SU-DHL-6 (cell line): ENCODE results near the gene FBXO41.

Experiments used
- H2AFZ ChIP-seq: fragments of 200-600 bp; sonication (generic); 2 replicates; pipeline ENCODE4 v1.6.1; 2014; ENCODE audit warnings: low read depth, mild to moderate bottlenecking, moderate library complexity, mixed read lengths, antibody characterized with exemption, low read length; ENCODE audit not compliant: severe bottlenecking
- H3F3A ChIP-seq: fragments of 200-600 bp; shearing (Covaris generic); 2 replicates; pipeline ENCODE4 v1.6.0; 2016; ENCODE audit warnings: antibody characterized with exemption, mild to moderate bottlenecking; ENCODE audit not compliant: insufficient read depth
- H3K27ac ChIP-seq: fragments of 200-600 bp; sonication (generic); 2 replicates; pipeline ENCODE4 v1.5.1; 2016; ENCODE audit warnings: low read depth, mild to moderate bottlenecking, low read length, moderate library complexity, mixed read lengths
- H3K27me3 ChIP-seq: fragments of 200-600 bp; sonication (generic), shearing (Covaris generic); 2 replicates; pipeline ENCODE4 v1.6.0; 2014; ENCODE audit warnings: mild to moderate bottlenecking, low read length
- H3K36me3 ChIP-seq: fragments of 200-600 bp; sonication (generic); 2 replicates; pipeline ENCODE4 v1.6.1; 2014; ENCODE audit warnings: mild to moderate bottlenecking, low read length, mixed read lengths
- H3K4me2 ChIP-seq: fragments of 300-600, 200-600 bp; shearing (Covaris generic), sonication (generic); 2 replicates; pipeline ENCODE4 v1.6.0; 2014; ENCODE audit warnings: low read length, low read depth, mild to moderate bottlenecking; ENCODE audit not compliant: poor library complexity, severe bottlenecking
- H3K4me3 ChIP-seq: fragments of 200-600 bp; sonication (generic); 2 replicates; pipeline ENCODE4 v1.5.1; 2014; ENCODE audit warnings: antibody characterized with exemption, low read length, mild to moderate bottlenecking, mixed read lengths; ENCODE audit not compliant: insufficient read depth, poor library complexity, severe bottlenecking
- H3K79me2 ChIP-seq: fragments of 200-600 bp; sonication (generic); 2 replicates; pipeline ENCODE4 v1.6.1; 2014; ENCODE audit warnings: mild to moderate bottlenecking, low read length, moderate library complexity; ENCODE audit not compliant: insufficient read depth
- H3K9ac ChIP-seq: fragments of 200-600 bp; sonication (generic); 2 replicates; pipeline ENCODE4 v1.7.0; 2014; ENCODE audit warnings: mild to moderate bottlenecking, low read length
- H3K9me2 ChIP-seq: fragments of 200-600 bp; sonication (generic); replicated peaks from 2 replicates; pipeline ENCODE4 v1.6.1; 2014; ENCODE audit warnings: low read length; ENCODE audit not compliant: insufficient read depth
- H3K9me3 ChIP-seq: fragments of 200-600 bp; sonication (generic); 2 replicates; pipeline ENCODE4 v1.6.1; 2014; ENCODE audit warnings: low read length, mixed read lengths; ENCODE audit not compliant: insufficient read depth
- H4K20me1 ChIP-seq: fragments of 200-600 bp; sonication (generic); 2 replicates; pipeline ENCODE4 v1.6.1; 2014; ENCODE audit warnings: low read depth, mild to moderate bottlenecking, antibody characterized with exemption, low read length, moderate library complexity, mixed read lengths
- EZH2phosphoT487 ChIP-seq: fragments of 200-600 bp; sonication (generic), shearing (Covaris generic); conservative IDR thresholded peaks from 2 replicates; pipeline ENCODE4 v1.6.1; 2018; ENCODE audit warnings: mild to moderate bottlenecking, antibody characterized with exemption, low read length, moderate library complexity, mixed read lengths
- TF ChIP-seq, protein P1 (sequence below): fragments of 200-600 bp; sonication (generic); IDR thresholded peaks from one replicate; pipeline ENCODE4 v1.5.1; 2017; ENCODE audit warnings: antibody characterized with exemption, mild to moderate bottlenecking, low read length, moderate library complexity; ENCODE audit not compliant: insufficient read depth, poor library complexity, severe bottlenecking

The FBXO41 gene

GRCh38 chr2:73292906-73293533 is 8.7 kb upstream of the FBXO41 start:
- Histone ChIP-seq H3K4me3 (peak overlapping the region; percentile 55), H3K36me3 (no peaks in the 10 kb centered on the region), H3K27ac (no peak overlapping the region), H3K79me2 (no peaks in the 10 kb centered on the region), H3K9ac (peak overlapping the region; percentile 44), H4K20me1 (no peaks in the 10 kb centered on the region), H2AFZ (peak overlapping the region; percentile 88), H3K9me3 (no peaks in the 10 kb centered on the region), H3K27me3 (no peaks in the 10 kb centered on the region), H3K9me2 (no peaks in the 10 kb centered on the region), H3F3A (no peaks in the 10 kb centered on the region), H3K4me2 (peak overlapping the region; percentile 87)
- TF ChIP-seq, protein P1, sequence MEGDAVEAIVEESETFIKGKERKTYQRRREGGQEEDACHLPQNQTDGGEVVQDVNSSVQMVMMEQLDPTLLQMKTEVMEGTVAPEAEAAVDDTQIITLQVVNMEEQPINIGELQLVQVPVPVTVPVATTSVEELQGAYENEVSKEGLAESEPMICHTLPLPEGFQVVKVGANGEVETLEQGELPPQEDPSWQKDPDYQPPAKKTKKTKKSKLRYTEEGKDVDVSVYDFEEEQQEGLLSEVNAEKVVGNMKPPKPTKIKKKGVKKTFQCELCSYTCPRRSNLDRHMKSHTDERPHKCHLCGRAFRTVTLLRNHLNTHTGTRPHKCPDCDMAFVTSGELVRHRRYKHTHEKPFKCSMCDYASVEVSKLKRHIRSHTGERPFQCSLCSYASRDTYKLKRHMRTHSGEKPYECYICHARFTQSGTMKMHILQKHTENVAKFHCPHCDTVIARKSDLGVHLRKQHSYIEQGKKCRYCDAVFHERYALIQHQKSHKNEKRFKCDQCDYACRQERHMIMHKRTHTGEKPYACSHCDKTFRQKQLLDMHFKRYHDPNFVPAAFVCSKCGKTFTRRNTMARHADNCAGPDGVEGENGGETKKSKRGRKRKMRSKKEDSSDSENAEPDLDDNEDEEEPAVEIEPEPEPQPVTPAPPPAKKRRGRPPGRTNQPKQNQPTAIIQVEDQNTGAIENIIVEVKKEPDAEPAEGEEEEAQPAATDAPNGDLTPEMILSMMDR: no peak
- no peak for TF ChIP-seq EZH2phosphoT487

DNA sequence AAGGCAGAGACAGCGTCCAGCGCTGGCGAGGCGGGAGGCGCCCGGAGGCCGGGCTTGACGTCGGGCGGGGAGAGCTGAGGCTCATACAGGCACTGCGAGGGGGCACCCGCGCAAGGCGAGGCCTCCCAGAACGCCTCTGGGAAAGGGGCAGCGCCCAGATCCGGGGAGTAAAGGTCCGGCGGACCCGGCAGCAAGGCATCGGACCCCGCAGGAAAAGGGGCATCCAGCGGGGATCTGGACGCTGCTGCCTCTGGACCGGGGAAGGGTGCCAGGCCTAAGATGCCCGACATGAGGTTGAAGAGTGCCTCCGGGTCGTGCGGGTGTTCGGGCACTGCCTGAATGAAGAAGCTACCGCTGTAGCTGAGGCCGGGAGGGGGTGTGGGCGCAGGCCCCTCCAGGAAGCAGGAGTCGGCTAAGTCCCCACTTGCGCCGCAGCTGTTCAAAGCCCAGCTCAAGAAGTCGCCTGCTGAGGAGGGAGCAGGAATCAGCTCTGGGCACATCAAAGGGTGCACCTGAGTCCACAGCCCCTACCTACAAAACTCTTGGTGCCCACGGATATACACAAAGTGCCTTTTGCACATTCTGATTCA is 8.1 kb upstream of the FBXO41 start:
- Histone ChIP-seq H3K27me3 (no peaks in the 10 kb centered on the region), H3K4me2 (peak overlapping the region; percentile 87), H3K9me3 (no peaks in the 10 kb centered on the region), H3K9me2 (no peaks in the 10 kb centered on the region), H3K36me3 (no peaks in the 10 kb centered on the region), H3K4me3 (no peak overlapping the region), H3K27ac (no peak overlapping the region), H4K20me1 (no peaks in the 10 kb centered on the region), H3K9ac (no peak overlapping the region), H2AFZ (no peak overlapping the region), H3K79me2 (no peaks in the 10 kb centered on the region), H3F3A (no peaks in the 10 kb centered on the region)
- TF ChIP-seq EZH2phosphoT487: no peak
- TF ChIP-seq, protein P1: no peak

DNA sequence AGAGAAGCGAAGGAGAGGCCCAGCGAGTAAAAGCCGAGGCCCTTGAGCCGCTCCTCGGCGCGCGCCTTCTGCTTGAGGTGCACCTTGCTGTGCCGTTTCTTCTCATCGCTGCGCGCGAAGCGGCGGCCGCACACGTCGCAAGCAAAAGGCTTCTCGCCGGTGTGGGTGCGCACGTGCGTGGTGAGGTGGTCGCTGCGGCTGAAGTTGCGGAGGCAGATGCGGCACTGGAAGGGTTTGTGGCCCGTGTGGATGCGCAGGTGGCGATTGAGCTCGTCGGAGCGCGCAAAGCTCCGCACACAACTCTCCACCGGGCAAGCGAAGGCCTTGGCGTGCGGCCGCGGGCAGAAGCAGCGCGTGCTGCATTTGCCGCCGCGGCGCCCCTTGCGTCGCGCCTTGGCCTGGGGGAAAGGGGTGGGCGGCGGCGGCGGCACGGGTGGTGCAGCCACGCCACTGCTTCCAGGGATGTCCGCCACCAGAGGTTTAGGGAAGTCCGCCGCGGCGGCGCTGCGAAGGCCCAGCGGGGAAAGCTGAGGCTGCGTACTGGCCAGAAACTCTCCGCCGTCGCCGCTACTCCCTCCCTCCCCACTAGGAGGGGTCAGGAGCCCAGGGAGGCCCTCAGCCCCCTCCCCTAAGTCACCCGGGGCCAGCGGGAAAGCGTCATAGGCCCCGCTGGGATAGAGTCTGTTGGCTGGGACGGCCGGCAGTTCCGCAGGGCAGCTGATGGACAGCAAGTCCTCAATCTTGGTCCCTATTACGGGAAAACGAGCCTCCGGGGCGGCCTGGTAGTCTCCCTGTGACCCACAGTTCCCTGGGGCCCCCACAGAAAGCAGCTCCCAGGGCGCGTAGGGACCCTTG is 7.4 kb upstream of the FBXO41 start:
- Histone ChIP-seq H3K4me3 (no peak overlapping the region), H3K4me2 (no peak overlapping the region), H3K36me3 (no peaks in the 10 kb centered on the region)

More for the DNA sequence above, 7.4 kb upstream of the FBXO41 start:
- Histone ChIP-seq H3K9me3 (no peaks in the 10 kb centered on the region), H3K9ac (no peak overlapping the region), H3F3A (no peaks in the 10 kb centered on the region), H3K79me2 (no peaks in the 10 kb centered on the region), H3K27me3 (no peaks in the 10 kb centered on the region), H3K27ac (no peak overlapping the region), H3K9me2 (no peaks in the 10 kb centered on the region), H2AFZ (no peak overlapping the region), H4K20me1 (no peaks in the 10 kb centered on the region)
- TF ChIP-seq, protein P1: no peak
- TF ChIP-seq EZH2phosphoT487: no peak
